Stimulated activated naive CD8-positive, alpha-beta T cell treated with anti-CD3 and anti-CD28 coated beads, Interleukin-15, Interleukin-2, amounts not matched to agents 100 U/mL and 50 U/mL, for 24 hours (primary cell): Measurements from ENCODE around the gene EIF2S2.

Experiments
- ATAC-seq: fragments of 150-1000 bp; cut with Tn5 transposase; one replicate; pipeline ENCODE4 v1.10.0; 2021
- DNase-seq: peaks from one replicate; pipeline ENCODE4 v3.0.0; 2021

EIF2S2 gene

DNA sequence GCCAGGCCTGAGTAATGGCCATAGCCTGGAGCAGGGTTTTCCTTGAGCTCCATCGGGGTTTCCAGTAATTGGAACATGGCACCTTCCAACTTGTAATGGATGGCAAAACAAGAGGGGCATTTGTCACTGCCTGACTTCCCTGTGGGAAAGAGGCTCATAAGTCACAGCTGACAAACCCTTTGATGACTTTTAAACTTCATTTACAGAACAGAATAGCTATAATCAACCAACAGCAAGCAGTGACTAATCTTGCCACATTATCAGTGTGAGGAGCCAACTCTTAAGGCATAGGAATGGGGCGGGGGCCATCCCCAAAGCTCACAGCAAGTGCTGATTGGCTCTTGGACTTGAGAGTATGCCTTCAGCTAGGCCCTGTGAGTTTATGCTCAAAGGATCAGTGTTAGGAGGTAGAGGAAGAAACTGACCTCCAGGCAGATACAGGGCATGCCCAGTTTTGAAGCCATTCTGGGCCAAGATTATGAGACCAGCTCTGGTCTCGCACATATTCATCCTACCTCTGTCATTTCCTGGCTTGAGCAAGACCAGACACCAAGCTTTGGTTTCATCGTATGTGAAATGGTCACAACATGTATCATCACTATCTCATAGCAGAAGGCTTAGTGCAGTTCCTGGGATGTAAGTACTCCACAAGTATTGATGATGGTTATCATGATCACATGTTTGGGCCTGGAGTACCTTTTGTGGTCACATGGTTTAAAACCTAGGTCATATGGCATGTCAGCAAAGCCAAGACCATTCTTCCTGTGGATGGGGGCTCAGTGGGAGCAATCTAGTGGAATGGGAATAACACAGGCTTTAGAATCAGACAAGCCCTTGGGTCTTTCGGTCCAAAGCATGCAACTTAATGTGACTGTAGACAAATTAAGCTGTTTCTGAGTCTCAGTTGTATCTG is 49.2 kb downstream of the EIF2S2 start:
- DNase-seq = no peak
- peak; percentile 52 for ATAC-seq

DNA sequence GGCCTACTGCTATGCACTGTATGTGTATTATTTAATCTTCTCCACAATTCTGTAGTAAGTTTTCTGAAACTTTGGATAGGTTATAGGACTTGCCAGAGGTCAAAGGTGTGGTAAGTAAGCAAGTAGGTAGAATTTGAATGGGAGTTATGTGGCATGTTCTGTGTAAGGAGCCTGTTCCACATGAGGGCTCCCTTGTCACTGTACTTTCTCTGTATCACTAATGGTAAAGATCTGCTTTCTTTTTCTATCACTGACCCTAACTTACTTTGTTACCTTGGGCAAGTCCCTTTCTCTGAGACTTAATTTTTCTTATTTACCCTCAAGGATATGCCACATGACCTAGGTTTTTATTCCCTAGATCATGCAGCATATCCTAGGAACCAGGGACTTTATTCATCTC is 50.3 kb downstream of the EIF2S2 start:
- no peak for ATAC-seq
- DNase-seq = no peak

DNA sequence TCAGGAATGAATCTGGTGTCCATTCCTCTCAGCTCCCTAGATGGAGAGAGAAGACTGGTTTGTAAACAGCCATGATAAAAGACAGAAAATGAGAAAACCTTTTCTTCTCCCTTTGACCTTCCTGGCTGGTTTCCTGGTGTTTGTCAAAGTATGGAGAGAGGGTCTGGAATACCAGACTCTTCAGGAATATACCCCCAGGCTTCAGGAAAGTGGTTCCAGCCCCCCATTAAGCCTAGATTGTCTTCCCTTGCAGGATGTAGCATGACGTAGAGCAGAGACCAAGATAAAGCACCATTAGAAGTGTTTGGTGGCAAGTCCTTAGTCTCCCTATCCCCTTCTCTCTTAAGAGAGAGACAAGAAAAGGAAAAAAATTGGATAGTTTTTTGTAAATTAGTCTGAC is 51.1 kb downstream of the EIF2S2 start:
- no peak for ATAC-seq
- no peak for DNase-seq

DNA sequence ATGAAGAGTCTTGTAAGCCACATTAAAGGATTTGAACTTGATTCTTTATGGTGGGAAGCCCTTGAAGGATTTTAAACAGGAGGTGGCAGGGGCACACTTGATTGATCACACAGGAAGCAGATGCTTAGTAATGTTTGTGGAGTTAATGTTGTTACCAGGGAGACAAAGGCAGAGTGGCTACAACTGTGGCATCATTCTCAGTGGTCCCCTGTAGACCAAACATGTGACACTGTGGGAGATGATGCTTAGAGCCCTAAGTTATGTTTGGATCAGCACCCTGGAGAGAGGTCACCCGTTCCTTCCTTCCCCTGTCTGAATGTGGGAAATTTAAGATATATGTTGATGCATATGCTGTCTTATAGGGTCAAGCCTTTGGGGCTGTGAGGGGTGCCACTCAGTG is 53.2 kb downstream of the EIF2S2 start:
- peak; percentile 75 for ATAC-seq
- peak; percentile 12 for DNase-seq

DNA sequence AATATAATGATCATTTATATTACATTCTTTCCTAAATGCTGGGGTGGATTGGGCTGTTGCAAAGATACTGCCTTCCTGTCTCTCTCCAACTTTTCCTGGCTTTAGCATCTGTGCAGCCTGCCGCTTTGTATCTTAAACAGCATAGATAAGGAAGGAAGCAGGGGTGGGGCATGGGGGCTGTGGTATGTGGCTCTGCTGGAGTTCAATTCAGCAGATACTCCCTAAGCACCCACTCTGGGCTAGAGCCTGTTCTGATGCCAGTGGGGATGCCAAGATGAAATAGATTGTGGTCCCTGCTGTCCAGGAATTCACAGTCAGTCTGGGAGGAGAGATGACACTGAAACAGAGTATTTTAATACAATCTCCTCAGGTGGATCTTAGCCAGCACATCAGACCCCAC is 56.8 kb downstream of the EIF2S2 start:
- no peak for DNase-seq
- no peak for ATAC-seq

DNA sequence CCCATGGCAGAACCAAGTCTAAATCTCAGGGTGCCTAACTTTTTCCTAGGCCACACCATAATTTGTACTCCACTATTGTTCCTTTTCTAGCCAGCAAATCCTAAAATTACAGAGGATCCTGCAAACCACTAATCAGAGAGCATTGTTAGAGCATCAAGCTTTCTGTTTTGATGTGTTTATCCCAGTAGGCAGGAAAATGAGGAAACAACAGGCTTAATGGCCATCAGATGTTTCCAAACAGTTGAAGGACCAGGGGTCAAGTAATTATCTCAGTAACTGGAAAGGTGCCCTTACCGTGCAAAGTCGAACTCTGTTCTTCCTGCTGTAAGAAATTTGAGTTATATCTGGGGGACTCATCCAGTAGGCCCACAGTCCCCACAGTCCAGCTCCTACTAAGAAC is 59.6 kb downstream of the EIF2S2 start:
- ATAC-seq (no peak), DNase-seq (no peak)

DNA sequence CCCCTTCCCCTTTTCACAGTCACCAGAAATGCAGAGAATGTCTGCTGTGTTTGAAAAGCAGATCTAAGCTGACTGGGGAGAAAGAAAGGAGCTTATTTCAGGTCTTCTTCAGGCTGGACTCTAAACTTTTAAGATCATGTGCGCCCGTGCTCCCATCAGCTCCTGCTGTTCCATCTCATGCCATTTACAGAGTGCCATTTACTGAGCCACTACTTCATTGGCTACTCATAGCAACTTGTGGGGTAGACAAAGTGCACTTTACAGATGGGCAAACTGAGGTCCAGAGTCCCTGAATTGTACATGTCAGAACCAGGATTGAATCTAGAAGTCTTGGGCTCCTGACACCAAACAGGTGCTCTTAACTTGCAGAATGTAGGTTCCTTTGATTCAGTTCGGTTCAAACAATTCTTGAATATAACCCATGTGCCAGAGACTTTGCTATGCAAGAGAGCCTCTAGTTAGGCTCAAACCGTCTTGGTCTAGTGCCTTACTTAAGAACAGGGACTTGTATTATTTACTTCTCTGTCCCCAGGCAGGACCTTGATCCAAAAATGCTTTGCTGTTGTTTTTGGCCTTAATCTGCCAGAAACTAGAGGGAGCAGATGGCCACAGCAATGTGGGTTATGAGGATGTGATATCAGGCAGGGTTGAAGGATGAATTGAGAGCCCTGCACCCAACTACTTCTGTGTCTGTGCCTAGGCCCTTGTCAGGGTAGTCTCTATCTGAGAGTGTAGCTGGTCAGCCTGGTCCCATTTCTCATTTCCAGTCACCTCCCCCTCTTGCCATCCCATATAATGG is 61.9 kb downstream of the EIF2S2 start:
- ATAC-seq = no peak

DNA sequence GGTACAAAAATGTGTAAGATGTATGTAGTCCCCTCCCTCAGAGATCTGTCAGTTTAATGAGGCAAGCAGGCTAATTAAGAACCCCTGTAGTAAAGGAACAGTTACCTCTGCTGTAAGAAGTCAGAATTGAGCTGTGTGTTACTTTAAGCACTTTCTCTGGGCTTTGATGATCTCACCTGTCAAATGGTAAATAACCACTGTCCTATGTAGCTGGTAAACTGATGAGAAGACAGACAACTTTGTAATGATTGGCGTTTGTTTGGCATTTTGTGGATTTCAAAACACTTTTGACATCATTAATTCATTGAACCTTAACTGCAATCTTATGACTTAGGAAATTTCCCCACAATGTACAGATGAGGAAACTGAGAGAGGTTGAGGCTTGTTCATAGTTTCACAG is 62.7 kb downstream of the EIF2S2 start:
- DNase-seq (no peak), ATAC-seq (no peak)

More for the DNA sequence above, 61.9 kb downstream of the EIF2S2 start:
- no peak for DNase-seq

DNA sequence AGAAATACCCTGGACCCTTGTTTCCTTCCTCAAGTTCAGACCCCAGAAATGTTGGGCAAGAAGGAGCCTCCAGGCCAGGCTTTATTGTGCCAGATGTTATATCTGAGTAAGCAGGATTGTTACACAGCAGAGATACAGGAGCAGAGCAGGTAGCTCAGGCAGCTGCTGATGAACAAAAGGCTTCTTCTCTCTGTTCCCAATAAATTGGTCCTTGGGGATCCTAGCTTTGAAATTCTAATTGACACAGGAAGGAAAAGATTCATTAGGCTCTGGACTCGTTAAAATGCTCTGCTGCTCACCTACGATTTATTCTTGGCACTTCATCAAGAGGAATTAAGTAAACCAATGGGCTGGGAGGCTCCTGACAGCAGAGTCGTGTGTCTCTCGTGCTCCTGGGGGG is 64.1 kb downstream of the EIF2S2 start:
- DNase-seq = no peak
- ATAC-seq = no peak

DNA sequence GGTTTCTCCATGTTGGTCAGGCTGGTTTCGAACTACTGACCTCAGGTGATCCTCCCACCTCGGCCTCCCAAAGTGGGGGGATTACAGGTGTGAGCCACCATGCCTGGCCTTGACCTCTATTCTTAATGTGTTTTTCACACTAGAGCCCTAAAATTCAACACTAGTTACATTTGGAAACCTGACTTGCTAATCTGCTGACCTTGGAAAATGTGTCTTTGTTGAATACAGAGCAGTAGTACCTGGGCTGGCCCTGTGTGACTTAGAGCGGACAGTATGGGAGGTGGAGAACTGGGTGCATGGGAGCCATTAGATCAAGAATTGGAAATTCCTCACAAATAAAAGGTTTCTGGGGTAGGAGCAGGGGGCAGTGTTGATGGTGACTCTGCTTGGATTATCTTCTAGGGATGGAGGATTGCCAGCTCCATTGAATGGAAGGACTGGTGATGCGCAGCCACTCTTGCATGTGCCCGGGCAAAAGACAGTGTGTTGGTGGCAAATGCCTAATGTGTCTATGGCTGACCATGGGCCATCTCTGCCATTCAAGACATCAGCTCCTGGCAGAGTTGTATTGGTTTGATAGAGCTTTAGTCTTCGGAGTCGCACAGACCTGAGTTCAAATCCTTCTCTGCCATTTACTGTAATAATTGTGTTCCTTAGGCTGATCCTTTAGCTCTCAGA is 64.9 kb downstream of the EIF2S2 start:
- DNase-seq = no peak
- ATAC-seq = no peak

DNA sequence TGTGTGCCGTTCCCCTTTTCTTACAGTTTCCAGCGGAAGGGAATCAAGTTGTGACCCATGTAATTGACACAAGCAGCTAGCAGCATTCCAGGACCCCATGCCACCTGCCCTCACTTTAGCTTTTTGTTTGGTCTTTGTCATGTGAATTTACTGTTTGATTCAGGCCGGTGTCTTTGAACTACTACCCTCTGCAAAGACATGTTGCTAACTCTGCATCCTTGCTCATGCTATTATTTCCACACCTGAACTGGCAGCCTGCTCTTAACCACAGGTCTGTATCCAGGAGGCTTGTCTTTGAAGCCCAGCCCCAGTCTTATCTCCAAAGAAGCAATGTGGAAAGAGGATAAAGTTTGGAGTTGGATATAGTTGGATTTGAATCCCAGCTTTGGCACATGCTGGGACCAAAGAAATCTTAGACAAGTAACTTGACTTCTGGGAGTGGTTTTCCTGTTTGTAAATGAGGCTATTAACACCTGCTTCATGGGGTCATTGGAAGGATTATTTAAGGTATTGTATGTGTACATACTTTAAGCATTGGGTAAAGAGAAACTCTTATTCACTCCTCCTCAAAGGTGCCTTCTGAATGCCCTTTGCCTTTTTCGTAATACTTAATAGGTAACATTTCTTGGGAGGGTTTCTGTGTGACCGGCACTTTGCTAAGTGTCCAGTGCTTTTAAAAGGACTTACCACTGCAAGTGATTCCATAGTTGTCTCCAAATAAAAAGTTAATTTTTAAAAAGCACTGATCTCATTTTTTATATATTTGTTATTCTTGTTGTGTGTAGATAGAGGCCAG is 65.9 kb downstream of the EIF2S2 start:
- DNase-seq (no peak), ATAC-seq (no peak)

DNA sequence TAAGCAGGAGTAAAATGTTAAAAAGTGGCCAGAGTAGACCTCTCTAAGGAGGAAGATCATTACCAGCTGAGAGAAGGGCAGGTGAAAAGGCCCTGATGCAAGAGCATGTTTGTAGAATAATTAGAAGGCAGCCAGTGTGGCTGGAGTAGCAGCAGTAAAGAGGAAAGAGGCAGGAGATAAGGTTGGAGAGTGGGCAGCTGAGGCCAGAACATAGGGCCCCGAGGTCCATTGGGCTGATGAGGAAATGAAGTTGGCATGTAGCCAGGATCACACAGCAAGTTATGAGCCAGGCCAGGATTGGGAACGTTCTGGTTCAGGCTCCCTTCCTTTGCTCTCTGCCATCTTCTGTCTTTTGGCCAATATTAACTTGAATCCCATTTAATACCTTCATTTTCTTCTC is 66.7 kb downstream of the EIF2S2 start:
- DNase-seq = no peak

DNA sequence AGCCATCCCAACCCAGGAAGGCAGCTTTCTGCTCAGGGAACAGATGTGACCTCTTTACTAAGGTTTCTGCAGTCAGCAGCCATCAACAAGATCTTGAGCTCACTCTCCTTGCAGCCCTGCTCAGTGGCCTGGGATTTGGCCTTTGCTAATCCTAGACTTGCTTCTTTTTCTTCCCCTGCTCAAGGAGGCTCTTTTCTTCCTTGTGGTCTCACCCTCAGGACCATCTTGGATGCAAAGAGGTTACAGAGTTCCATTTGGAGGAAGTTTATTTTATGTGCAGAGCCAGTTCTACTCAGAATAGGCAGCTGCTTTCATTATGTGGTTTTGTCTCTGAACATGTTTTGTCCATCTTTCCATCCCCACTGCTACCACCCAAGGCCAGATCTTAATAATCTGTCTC is 69.0 kb downstream of the EIF2S2 start:
- DNase-seq = no peak
- ATAC-seq = no peak

More for the DNA sequence above, 66.7 kb downstream of the EIF2S2 start:
- ATAC-seq = no peak

DNA sequence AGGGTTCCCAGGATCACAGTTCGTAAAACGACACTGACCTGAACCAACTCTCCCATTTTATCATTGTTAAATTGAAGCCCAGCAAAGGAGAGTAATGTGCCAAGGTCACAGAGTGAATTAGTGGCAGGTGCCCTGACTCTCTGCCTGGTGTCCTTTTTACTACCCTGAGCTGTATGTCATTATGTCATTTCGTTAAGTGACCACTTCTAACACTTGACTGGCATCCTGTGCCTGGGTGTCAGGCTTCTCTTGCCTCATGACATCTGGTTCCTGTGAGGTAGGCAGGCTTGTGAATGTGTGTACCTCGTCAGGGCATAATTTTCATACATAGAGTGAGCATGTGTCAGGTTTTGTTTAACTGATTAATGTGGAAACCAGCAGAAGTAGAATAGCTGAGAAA is 69.8 kb downstream of the EIF2S2 start:
- DNase-seq (no peak), ATAC-seq (no peak)

DNA sequence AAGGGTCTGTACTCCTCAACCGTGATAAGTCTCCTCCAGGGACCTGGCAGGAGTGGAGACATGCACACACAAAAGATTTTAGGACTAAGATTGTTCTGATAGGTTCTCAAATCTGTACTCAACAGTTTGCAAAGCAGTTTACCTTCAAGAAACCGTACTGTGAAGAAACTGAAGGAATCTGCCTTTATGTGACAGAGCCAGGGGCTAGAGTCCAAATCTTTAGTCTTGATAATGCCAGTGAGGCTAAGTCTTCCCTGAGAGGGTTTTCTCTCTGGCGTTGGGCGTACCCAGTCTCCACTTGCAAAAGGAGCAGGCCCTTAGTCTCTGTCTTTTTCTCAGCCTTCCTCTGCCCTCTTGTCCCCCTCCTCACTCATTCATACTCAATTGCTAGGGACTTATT is 70.8 kb downstream of the EIF2S2 start:
- ATAC-seq = no peak
- no peak for DNase-seq

DNA sequence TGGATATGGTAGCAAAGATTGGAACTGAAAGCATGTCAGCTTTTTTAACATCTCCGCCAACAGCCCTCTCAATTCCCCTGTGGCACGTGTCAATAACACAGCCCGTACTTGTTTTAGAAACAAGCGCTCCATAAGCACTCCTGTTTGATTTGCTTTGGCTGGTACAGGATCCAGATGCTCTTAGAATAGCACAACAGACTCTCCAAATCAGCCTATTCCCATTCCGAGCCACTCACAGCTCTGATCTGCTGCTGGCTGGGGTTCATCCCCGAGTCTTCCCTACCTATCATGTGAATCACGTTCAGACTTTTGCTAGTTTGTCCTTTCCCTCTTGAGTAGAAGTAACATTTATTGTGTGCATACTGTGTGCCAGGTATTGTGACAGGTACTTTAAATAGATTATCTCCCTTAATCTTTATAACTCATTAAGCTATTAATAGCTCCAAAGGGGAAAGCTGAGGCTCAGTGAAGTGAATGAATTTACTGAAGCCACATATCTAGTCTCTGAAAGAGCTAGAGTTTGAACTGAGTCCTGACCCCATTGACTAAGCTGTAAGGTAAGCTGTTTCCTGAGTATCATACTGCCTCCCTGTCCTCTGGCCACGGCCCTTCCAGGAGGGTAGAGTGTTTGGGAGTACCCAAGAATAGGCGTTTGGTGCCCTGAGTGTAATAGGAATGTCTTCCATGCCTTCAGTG is 71.6 kb downstream of the EIF2S2 start:
- ATAC-seq (no peak), DNase-seq (no peak)
